Esophagus (tissue), 2 donors: Measurements from ENCODE around the gene MPPED1. TPM values are rescaled to one million over a fixed set of nuclear protein-coding genes. Genes with fewer than 3 reads are reported as not detected.

ENCODE experiments used
- H3K27ac ChIP-seq, 2 donors: one replicate each; pipeline ENCODE4 v1.5.1; 2013; ENCODE audit warnings: low read depth in 2 of 2, mild to moderate bottlenecking in 2 of 2, inconsistent platforms in 1 of 2, low read length in 1 of 2, moderate library complexity in 1 of 2
- H3K27me3 ChIP-seq, 2 donors: one replicate each; pipeline ENCODE4 v1.6.1; 2013; ENCODE audit warnings: low read length in 2 of 2, control low read depth in 1 of 2, mild to moderate bottlenecking in 1 of 2; ENCODE audit not compliant: insufficient read depth in 2 of 2, control insufficient read depth in 1 of 2
- H3K36me3 ChIP-seq, 2 donors: one replicate each; pipeline ENCODE4 v1.6.1; 2013; ENCODE audit warnings: low read length in 1 of 2; ENCODE audit not compliant: control insufficient read depth in 2 of 2, insufficient read depth in 2 of 2
- H3K4me1 ChIP-seq, 2 donors: one replicate each; pipeline ENCODE4 v1.6.1; 2013; ENCODE audit warnings: low read length in 1 of 2; ENCODE audit not compliant: control insufficient read depth in 2 of 2, insufficient read depth in 2 of 2
- H3K4me3 ChIP-seq, 2 donors: one replicate each; pipeline ENCODE4 v1.5.1; 2013; ENCODE audit warnings: low read length in 2 of 2, mild to moderate bottlenecking in 2 of 2, low read depth in 1 of 2, moderate library complexity in 1 of 2
- H3K9me3 ChIP-seq, 2 donors: one replicate each; pipeline ENCODE4 v1.6.1; 2013; ENCODE audit warnings: mild to moderate bottlenecking in 2 of 2, low read depth in 1 of 2, low read length in 1 of 2, moderate library complexity in 1 of 2; ENCODE audit not compliant: control insufficient read depth in 2 of 2, insufficient read depth in 1 of 2
- WGBS, 2 donors: extraction: QIAGEN DNeasy Blood & Tissue Kit; methylation state at CpG; one replicate each; pipeline ENCODE4 v1.1.7; 2013; 5-methylcytosine and 5-hydroxymethylcytosine counted together
- polyA plus RNA-seq, 2 donors: library from polyadenylated mRNA; stranded (reverse); fragments of 200-250 nt; gene quantifications; one replicate each; pipeline ENCODE4 v1.2.3, GENCODE V29; 2013
- donor health status: healthy with polysubstance abuse.
- donor health status: Bipolar disorder and iron deficiency.

Gene MPPED1
- polyA plus RNA-seq, 2 donors, result 0.01 TPM; not detected in 1

GRCh38 chr22:43451371-43452050 lies 39.7 kb downstream of the MPPED1 start:
- no peak overlapping the region for H3K4me3 ChIP-seq
- H3K9me3 ChIP-seq, result no peaks in the 10 kb centered on the region
- WGBS, 2 donors, result 68 to 72% methylated on average over 18 of the region's 18 CpGs
- H3K27ac ChIP-seq, result no peak overlapping the region
- H3K27me3 ChIP-seq, result peaks cover 0 to 2% of the 10 kb centered on the region in 2 donors
- H3K4me1 ChIP-seq, result peaks cover 2% of the 10 kb centered on the region in 2 donors
- no peaks in the 10 kb centered on the region for H3K36me3 ChIP-seq

- no peaks in the 10 kb centered on the region for H3K36me3 ChIP-seq
- 19 to 20% methylated on average over 2 of the region's 2 CpGs for WGBS, 2 donors
- H3K4me1 ChIP-seq, result no peaks in the 10 kb centered on the region
- H3K4me3 ChIP-seq, result no peak overlapping the region
- no peak overlapping the region for H3K27ac ChIP-seq
- no peaks in the 10 kb centered on the region for H3K27me3 ChIP-seq
- peaks cover 2 to 4% of the 10 kb centered on the region in 2 donors for H3K9me3 ChIP-seq
These were observed 44.0 kb downstream of the MPPED1 start for GRCh38 chr22:43455846-43456245.

GRCh38 chr22:43457002-43457401 lies 45.2 kb downstream of the MPPED1 start:
- WGBS, 2 donors, result 78 to 91% methylated on average over 3 of the region's 3 CpGs
- H3K27ac ChIP-seq, result no peak overlapping the region
- no peaks in the 10 kb centered on the region for H3K27me3 ChIP-seq

GRCh38 chr22:43462701-43463100 lies 50.9 kb downstream of the MPPED1 start:
- H3K36me3 ChIP-seq, result no peaks in the 10 kb centered on the region
- H3K27ac ChIP-seq, result no peak overlapping the region
- peaks cover 2 to 5% of the 10 kb centered on the region in 2 donors for H3K9me3 ChIP-seq
- no peak overlapping the region for H3K4me3 ChIP-seq
- H3K27me3 ChIP-seq, result no peaks in the 10 kb centered on the region
- H3K4me1 ChIP-seq, result no peaks in the 10 kb centered on the region

More at GRCh38 chr22:43457002-43457401, 45.2 kb downstream of the MPPED1 start:
- Histone ChIP-seq H3K4me3 (no peak overlapping the region), H3K36me3 (no peaks in the 10 kb centered on the region), H3K4me1 (no peaks in the 10 kb centered on the region), H3K9me3 (peaks cover 2 to 5% of the 10 kb centered on the region in 2 donors)

- WGBS, 2 donors, result 70 to 75% methylated on average over 8 of the region's 8 CpGs
- Histone ChIP-seq H3K9me3 (peaks cover 2 to 5% of the 10 kb centered on the region in 2 donors), H3K4me3 (no peak overlapping the region), H3K27ac (no peak overlapping the region), H3K27me3 (no peaks in the 10 kb centered on the region), H3K4me1 (no peaks in the 10 kb centered on the region), H3K36me3 (no peaks in the 10 kb centered on the region)
These were observed 53.0 kb downstream of the MPPED1 start for GRCh38 chr22:43464809-43465208.

- 82 to 84% methylated on average over 23 of the region's 23 CpGs for WGBS, 2 donors
- Histone ChIP-seq H3K9me3 (peaks cover 2 to 5% of the 10 kb centered on the region in 2 donors), H3K36me3 (no peaks in the 10 kb centered on the region), H3K4me3 (no peak overlapping the region), H3K27ac (no peak overlapping the region), H3K27me3 (no peaks in the 10 kb centered on the region), H3K4me1 (no peaks in the 10 kb centered on the region)
These were observed 53.6 kb downstream of the MPPED1 start for GRCh38 chr22:43465291-43466015.

- H3K4me3 ChIP-seq, result no peak overlapping the region
- no peaks in the 10 kb centered on the region for H3K27me3 ChIP-seq
- WGBS, 2 donors, result 79 to 81% methylated on average over 7 of the region's 7 CpGs
- no peaks in the 10 kb centered on the region for H3K4me1 ChIP-seq
- no peaks in the 10 kb centered on the region for H3K36me3 ChIP-seq
- no peak overlapping the region for H3K27ac ChIP-seq
- no peaks in the 10 kb centered on the region for H3K9me3 ChIP-seq
These were observed 54.9 kb downstream of the MPPED1 start for GRCh38 chr22:43466710-43467109.

GRCh38 chr22:43467216-43467940 lies 55.6 kb downstream of the MPPED1 start:
- WGBS, 2 donors, result 76% methylated on average over 21 of the region's 21 CpGs
- no peaks in the 10 kb centered on the region for H3K4me1 ChIP-seq
- H3K4me3 ChIP-seq, result no peak overlapping the region
- no peaks in the 10 kb centered on the region for H3K9me3 ChIP-seq
- no peaks in the 10 kb centered on the region for H3K27me3 ChIP-seq
- H3K36me3 ChIP-seq, result no peaks in the 10 kb centered on the region
- H3K27ac ChIP-seq, result no peak overlapping the region

GRCh38 chr22:43470253-43470652 lies 58.4 kb downstream of the MPPED1 start:
- H3K9me3 ChIP-seq, result peaks cover 0 to 3% of the 10 kb centered on the region in 2 donors
- H3K36me3 ChIP-seq, result no peaks in the 10 kb centered on the region
- H3K27ac ChIP-seq, result no peak overlapping the region
- H3K4me3 ChIP-seq, result no peak overlapping the region
- no peaks in the 10 kb centered on the region for H3K4me1 ChIP-seq
- 89% methylated on average over 3 of the region's 3 CpGs for WGBS, 2 donors
- H3K27me3 ChIP-seq, result no peaks in the 10 kb centered on the region
